Measurements from ENCODE around the gene HCFC1R1. TPM values are rescaled to one million over a fixed set of nuclear protein-coding genes. Genes with fewer than 3 reads are reported as not detected.

HCFC1R1 gene
- total and polyA plus RNA-seq, 2 donors (not counting 1 experiment from before 2014, with no cell fraction given): 17.9 to 24.8 TPM

DNA sequence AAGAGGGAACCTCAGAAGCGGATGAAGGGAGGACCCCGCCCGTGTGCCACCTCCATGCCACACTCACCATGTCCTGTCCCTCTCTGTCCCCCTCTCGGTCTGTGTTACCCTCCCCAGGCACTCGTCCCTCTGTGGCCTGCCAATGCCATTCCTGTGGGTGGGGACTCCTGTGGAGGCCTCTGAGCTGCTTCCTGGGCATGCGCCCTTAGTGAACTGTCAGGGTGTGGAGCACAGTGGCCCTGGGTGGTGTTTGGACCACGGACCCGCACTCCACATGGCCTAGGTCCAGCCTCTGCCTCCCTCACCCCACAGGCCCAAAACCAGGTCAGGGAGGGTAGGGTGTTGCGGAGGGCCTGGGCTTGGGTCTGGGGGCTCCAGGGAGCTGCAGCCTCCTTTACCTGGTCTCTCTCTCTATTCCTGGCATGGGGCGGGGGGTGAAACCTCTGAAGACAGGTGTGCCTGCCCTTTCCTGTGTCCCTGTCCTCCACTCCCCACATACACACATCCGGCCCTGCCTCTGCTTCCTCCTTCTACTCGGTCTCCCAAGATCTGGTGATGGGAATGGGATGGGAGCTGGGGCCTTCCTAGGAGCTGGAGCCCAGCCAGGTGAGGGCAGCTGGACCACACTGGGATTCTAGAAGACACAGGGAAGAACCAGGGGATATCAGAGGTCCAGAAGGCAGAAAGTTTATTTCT, 32.0 kb downstream of the HCFC1R1 start:
- ChIA-PET CTCF (interaction anchor here (0.6 kb wide), 2 partner anchors 11 to 672 kb away, joined by 3 read pairs; no protein-coding TSS in a partner anchor), POLR2A (no interaction called here)
- no peak overlapping the region for H3K4me2 ChIP-seq (replicated peaks; ENCODE audit: low read depth, low read length, poor library complexity, severe bottlenecking)
- TF ChIP-seq EZH2 (IDR thresholded peaks at IDR 0.05; ENCODE audit: borderline replicate concordance, insufficient read depth, low read depth, low read length, poor library complexity, severe bottlenecking): no peak
- TF ChIP-seq, protein P1, sequence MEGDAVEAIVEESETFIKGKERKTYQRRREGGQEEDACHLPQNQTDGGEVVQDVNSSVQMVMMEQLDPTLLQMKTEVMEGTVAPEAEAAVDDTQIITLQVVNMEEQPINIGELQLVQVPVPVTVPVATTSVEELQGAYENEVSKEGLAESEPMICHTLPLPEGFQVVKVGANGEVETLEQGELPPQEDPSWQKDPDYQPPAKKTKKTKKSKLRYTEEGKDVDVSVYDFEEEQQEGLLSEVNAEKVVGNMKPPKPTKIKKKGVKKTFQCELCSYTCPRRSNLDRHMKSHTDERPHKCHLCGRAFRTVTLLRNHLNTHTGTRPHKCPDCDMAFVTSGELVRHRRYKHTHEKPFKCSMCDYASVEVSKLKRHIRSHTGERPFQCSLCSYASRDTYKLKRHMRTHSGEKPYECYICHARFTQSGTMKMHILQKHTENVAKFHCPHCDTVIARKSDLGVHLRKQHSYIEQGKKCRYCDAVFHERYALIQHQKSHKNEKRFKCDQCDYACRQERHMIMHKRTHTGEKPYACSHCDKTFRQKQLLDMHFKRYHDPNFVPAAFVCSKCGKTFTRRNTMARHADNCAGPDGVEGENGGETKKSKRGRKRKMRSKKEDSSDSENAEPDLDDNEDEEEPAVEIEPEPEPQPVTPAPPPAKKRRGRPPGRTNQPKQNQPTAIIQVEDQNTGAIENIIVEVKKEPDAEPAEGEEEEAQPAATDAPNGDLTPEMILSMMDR (IDR thresholded peaks at IDR 0.05): no peak
- H4K20me1 ChIP-seq (ENCODE audit: control insufficient read depth, insufficient read depth, low read length, poor library complexity, severe bottlenecking): no peaks in the 10 kb centered on the region
- no peaks in the 10 kb centered on the region for H3K36me3 ChIP-seq (replicated peaks in 1 of 2; ENCODE audit: control extremely low read depth in 1 of 2, control insufficient read depth in 1 of 2, extremely low read depth in 1 of 2, insufficient read depth in 2 of 2, low read length in 1 of 2)
- H3K27me3 ChIP-seq (replicated peaks in 1 of 4; ENCODE audit: control extremely low read depth in 1 of 4, control insufficient read depth in 3 of 4, insufficient read depth in 4 of 4, low read length in 3 of 4): peaks cover 0 to 4% (median 0%) of the 10 kb centered on the region in 4 experiments
- H3K9me3 ChIP-seq (ENCODE audit: control extremely low read depth in 1 of 3, control insufficient read depth in 2 of 3, insufficient read depth in 1 of 3, low read length in 2 of 3): no peaks in the 10 kb centered on the region
- H3K27ac ChIP-seq (ENCODE audit: low read length in 2 of 2): no peak overlapping the region
- Mint-ChIP-seq H3K4me3 (no peak overlapping the region), H3K27me3 (no peaks in the 10 kb centered on the region), H3K9me3 (ENCODE audit: insufficient read depth) (no peaks in the 10 kb centered on the region), H3K4me1 (no peaks in the 10 kb centered on the region), H3K27ac (no peak overlapping the region)
- H3K4me3 ChIP-seq (ENCODE audit: control extremely low read depth in 1 of 5, extremely low read depth in 1 of 5, insufficient read depth in 1 of 5, low read depth in 2 of 5, low read length in 4 of 5): no peak overlapping the region
- intact Hi-C loops (cut with micrococcal nuclease): no loop called here
- ATAC-seq (ENCODE audit: low read depth): no peak
- H3K9ac ChIP-seq (ENCODE audit: low read length): no peak overlapping the region
- WGBS (ENCODE audit: insufficient coverage): 82% methylated on average over 4 of the region's 12 CpGs
- DNase-seq: no peak
- no peaks in the 10 kb centered on the region for H3K79me2 ChIP-seq (ENCODE audit: control insufficient read depth, insufficient read depth, low read length)
- no peak overlapping the region for H2AFZ ChIP-seq (ENCODE audit: insufficient read depth, low read depth, low read length, poor library complexity, severe bottlenecking)
- H3K4me1 ChIP-seq (ENCODE audit: control insufficient read depth in 2 of 2, insufficient read depth in 2 of 2, low read length in 2 of 2): no peaks in the 10 kb centered on the region

DNA sequence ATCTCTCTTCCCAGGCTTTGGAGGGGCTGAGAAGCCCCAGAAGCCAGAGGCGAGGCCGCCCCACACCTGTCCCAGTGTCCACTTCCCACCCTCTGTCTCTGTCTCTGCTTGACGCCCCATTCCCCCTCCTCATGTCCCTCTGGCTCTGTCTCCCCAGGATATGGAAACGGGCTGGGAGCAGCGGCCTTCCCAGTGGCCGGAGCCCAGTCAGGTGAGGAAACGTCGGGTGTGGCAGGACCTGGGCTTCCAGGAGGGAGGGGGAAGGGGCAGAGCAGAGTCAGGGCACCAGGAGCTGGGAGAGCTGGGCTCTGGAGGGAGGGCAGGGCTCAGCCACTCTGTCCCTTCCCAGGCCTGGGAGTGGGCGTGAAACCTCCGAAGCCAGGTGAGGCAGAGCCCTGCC, 32.9 kb downstream of the HCFC1R1 start:
- ATAC-seq (ENCODE audit: low read depth) (no peak), DNase-seq (no peak)
- H2AFZ ChIP-seq (ENCODE audit: insufficient read depth, low read depth, low read length, poor library complexity, severe bottlenecking): no peak overlapping the region
- no peak overlapping the region for H3K4me3 ChIP-seq (ENCODE audit: control extremely low read depth in 1 of 5, extremely low read depth in 1 of 5, insufficient read depth in 1 of 5, low read depth in 2 of 5, low read length in 4 of 5)
- H3K36me3 ChIP-seq (replicated peaks in 1 of 2; ENCODE audit: control extremely low read depth in 1 of 2, control insufficient read depth in 1 of 2, extremely low read depth in 1 of 2, insufficient read depth in 2 of 2, low read length in 1 of 2): no peaks in the 10 kb centered on the region
- Mint-ChIP-seq H3K9me3 (ENCODE audit: insufficient read depth) (no peaks in the 10 kb centered on the region), H3K27me3 (no peaks in the 10 kb centered on the region), H3K27ac (no peak overlapping the region), H3K4me3 (no peak overlapping the region), H3K4me1 (no peaks in the 10 kb centered on the region)
- TF ChIP-seq, protein P1 (IDR thresholded peaks at IDR 0.05): no peak
- TF ChIP-seq EZH2 (IDR thresholded peaks at IDR 0.05; ENCODE audit: borderline replicate concordance, insufficient read depth, low read depth, low read length, poor library complexity, severe bottlenecking): no peak
- intact Hi-C loops (cut with micrococcal nuclease): no loop called here
- H4K20me1 ChIP-seq (ENCODE audit: control insufficient read depth, insufficient read depth, low read length, poor library complexity, severe bottlenecking): no peaks in the 10 kb centered on the region
- CTCF ChIA-PET: no interaction called here
- H3K27ac ChIP-seq (ENCODE audit: low read length in 2 of 2): no peak overlapping the region
- H3K79me2 ChIP-seq (ENCODE audit: control insufficient read depth, insufficient read depth, low read length): no peaks in the 10 kb centered on the region
- H3K27me3 ChIP-seq (replicated peaks in 1 of 4; ENCODE audit: control extremely low read depth in 1 of 4, control insufficient read depth in 3 of 4, insufficient read depth in 4 of 4, low read length in 3 of 4): peaks cover 0 to 4% (median 0%) of the 10 kb centered on the region in 4 experiments
- no peak overlapping the region for H3K9ac ChIP-seq (ENCODE audit: low read length)
- POLR2A ChIA-PET: no interaction called here
- H3K4me1 ChIP-seq (ENCODE audit: control insufficient read depth in 2 of 2, insufficient read depth in 2 of 2, low read length in 2 of 2): no peaks in the 10 kb centered on the region
- H3K4me2 ChIP-seq (replicated peaks; ENCODE audit: low read depth, low read length, poor library complexity, severe bottlenecking): no peak overlapping the region
- H3K9me3 ChIP-seq (ENCODE audit: control extremely low read depth in 1 of 3, control insufficient read depth in 2 of 3, insufficient read depth in 1 of 3, low read length in 2 of 3): no peaks in the 10 kb centered on the region
- 87% methylated on average over 9 of the region's 10 CpGs for WGBS (ENCODE audit: insufficient coverage)
